ENCODE measurements around the gene MINDY4. TPM values are rescaled to one million over a fixed set of nuclear protein-coding genes. Genes with fewer than 3 reads are reported as not detected.
A peak's percentile ranks its signal among the peaks of the same experiment; 100 is the strongest.

Gene MINDY4
- total RNA-seq, 1 experiment from 2014 or later = 9.2 TPM

DNA sequence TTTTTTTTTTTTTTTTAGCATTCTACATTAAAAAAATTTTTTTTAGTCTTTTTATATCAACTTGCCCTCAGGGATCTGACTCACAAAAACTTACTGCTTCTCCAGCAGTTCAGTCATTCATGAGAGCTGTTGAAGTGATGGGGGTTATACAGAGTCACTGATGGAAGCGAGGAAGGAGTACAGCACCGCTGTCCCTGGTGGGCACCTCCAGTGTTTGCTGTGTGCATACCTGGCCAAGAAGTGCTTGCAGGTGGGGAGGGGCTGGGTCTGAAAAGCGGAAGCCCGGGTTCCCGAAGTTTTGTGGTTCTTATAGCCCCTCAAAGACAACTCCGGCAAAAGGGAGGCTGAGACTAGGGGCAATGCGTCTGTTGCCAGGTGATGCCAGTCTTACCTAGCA lies 46.2 kb downstream of the MINDY4 start:
- BruUV-seq (replicated peaks) = no TSS peak

DNA sequence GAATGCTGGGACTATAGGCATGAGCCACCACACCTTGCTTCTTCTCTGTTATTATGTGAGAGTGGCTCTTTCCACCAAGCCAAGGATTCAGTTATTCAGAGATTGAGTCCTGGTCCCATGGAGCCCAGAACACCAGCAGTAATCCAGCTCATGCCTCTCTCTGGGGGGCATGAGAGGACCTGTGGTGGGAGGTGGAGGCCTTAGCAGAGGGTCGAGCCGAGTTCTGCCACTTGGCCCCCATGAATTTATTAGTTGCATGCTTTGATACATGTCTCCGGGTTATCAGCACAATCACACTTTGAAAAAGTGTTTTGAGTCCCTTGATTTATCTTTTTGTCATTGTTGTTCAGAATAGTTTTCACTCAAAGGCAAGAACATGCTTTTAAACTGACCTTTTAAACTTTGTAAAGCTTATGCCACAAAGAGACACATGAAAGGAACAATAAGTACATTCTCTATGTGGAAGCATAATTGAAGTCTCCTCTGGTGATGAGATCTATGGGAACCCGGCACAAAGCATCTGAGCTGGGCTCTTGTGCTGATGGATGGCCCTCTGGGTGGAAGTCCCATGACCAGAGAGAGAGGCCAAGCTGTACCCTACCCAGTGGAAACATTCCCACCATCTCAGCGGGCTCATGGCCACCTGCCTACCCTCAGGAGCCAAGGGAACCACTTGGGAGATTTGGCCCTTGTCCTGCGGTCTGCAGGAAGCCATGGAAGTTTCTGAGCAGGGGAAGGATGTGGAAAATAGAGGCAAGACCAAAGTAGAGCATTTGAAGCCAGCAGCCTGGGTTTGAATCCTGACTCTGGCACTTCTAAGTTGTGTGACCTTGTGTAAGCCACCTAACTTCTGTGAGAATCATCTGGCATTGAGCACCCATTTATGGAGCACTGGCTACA lies 53.9 kb downstream of the MINDY4 start:
- no peak for DNase-seq (ENCODE audit: unreplicated experiment)
- TF ChIP-seq, protein P1, sequence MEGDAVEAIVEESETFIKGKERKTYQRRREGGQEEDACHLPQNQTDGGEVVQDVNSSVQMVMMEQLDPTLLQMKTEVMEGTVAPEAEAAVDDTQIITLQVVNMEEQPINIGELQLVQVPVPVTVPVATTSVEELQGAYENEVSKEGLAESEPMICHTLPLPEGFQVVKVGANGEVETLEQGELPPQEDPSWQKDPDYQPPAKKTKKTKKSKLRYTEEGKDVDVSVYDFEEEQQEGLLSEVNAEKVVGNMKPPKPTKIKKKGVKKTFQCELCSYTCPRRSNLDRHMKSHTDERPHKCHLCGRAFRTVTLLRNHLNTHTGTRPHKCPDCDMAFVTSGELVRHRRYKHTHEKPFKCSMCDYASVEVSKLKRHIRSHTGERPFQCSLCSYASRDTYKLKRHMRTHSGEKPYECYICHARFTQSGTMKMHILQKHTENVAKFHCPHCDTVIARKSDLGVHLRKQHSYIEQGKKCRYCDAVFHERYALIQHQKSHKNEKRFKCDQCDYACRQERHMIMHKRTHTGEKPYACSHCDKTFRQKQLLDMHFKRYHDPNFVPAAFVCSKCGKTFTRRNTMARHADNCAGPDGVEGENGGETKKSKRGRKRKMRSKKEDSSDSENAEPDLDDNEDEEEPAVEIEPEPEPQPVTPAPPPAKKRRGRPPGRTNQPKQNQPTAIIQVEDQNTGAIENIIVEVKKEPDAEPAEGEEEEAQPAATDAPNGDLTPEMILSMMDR (IDR thresholded peaks at IDR 0.05; ENCODE audit: unreplicated experiment) = no peak
- peaks cover 7% of the 10 kb centered on the region for H3K9me3 Mint-ChIP-seq (ENCODE audit: unreplicated experiment)
- H3K27ac Mint-ChIP-seq (ENCODE audit: low read depth, unreplicated experiment) = no peak overlapping the region
- POLR2A ChIA-PET = no interaction called here
- peaks cover 7% of the 10 kb centered on the region for H3K4me1 Mint-ChIP-seq (ENCODE audit: insufficient read depth, unreplicated experiment)
- H3K27me3 Mint-ChIP-seq (ENCODE audit: insufficient read depth, unreplicated experiment) = no peaks in the 10 kb centered on the region
- no TSS peak for BruUV-seq (replicated peaks)
- H3K36me3 Mint-ChIP-seq (ENCODE audit: insufficient read depth, unreplicated experiment) = peaks cover 10% of the 10 kb centered on the region
- CTCF ChIA-PET = interaction anchor here (0.6 to 1.5 kb wide), 4 partner anchors 20 to 158 kb away, joined by 3 to 4 read pairs (median 4); no protein-coding TSS in a partner anchor
- intact Hi-C loops (cut with micrococcal nuclease) = no loop called here
- no peak overlapping the region for H3K4me3 Mint-ChIP-seq (ENCODE audit: unreplicated experiment)

More for the DNA sequence above, 46.2 kb downstream of the MINDY4 start:
- TF ChIP-seq, protein P1 (IDR thresholded peaks at IDR 0.05; ENCODE audit: unreplicated experiment) = no peak
- ChIA-PET CTCF (interaction anchor here (0.6 to 1.3 kb wide), 5 partner anchors 16 to 938 kb away, joined by 3 to 4 read pairs (median 3); no protein-coding TSS in a partner anchor), POLR2A (interaction anchor here (0.6 kb wide), 1 partner anchor 1538 kb away, joined by 3 read pairs; no protein-coding TSS in a partner anchor)
- Mint-ChIP-seq H3K4me1 (ENCODE audit: insufficient read depth, unreplicated experiment) (peaks cover 7% of the 10 kb centered on the region), H3K9me3 (ENCODE audit: unreplicated experiment) (no peaks in the 10 kb centered on the region), H3K36me3 (ENCODE audit: insufficient read depth, unreplicated experiment) (no peaks in the 10 kb centered on the region), H3K27ac (ENCODE audit: low read depth, unreplicated experiment) (no peak overlapping the region), H3K27me3 (ENCODE audit: insufficient read depth, unreplicated experiment) (no peaks in the 10 kb centered on the region), H3K4me3 (ENCODE audit: unreplicated experiment) (no peak overlapping the region)
- intact Hi-C loops (cut with micrococcal nuclease) = no loop called here
- peak; percentile 34 for DNase-seq (ENCODE audit: unreplicated experiment)

DNA sequence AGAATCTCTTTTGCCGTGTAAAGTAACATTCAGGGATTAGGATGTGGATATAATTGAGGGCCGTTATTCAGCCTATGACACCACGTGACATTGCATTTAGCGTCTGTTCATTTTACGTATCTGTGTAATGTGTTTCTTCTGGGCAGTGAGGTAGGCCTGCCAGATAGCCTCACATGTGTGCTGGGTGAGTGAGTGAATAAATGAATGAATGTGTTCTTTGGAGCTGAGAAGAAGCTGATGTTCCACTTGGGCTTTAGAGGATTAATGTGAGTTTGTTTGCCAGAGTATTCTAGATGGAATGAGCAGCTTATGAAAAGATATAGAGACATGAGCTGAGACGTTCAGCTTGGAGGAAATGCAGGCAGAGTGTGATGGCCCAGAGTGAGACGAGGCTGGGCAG lies 55.0 kb downstream of the MINDY4 start:
- CTCF ChIA-PET = interaction anchor here (1.5 kb wide), 1 partner anchor 113 kb away, joined by 4 read pairs; no protein-coding TSS in a partner anchor
- TF ChIP-seq, protein P1 (IDR thresholded peaks at IDR 0.05; ENCODE audit: unreplicated experiment) = no peak
- H3K4me3 Mint-ChIP-seq (ENCODE audit: unreplicated experiment) = no peak overlapping the region

DNA sequence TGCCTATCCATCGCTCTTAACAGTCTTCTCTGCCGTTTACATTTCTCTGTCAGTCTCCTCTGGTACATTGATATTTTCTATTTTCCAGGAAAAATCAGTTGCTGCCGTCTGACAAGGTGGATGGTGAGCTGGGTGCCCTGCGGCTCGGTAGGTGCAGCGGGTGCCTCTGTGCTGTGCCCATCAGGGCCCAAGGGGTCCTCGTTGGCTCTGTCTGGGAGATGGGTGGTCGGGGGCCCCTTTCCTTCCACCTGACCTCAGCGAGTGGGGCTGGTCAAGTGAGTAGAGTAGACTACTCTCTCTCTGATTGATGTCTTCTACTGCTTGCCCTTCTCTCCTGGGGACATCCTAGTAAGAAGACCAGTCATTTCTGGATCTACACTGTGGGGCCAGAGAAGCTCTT lies 57.4 kb downstream of the MINDY4 start:
- ChIA-PET POLR2A (no interaction called here), CTCF (interaction anchor here (0.7 to 0.9 kb wide), 2 partner anchors 10 to 54 kb away, joined by 3 read pairs; no protein-coding TSS in a partner anchor)
- Mint-ChIP-seq H3K9me3 (ENCODE audit: unreplicated experiment) (peaks cover 17% of the 10 kb centered on the region), H3K4me1 (ENCODE audit: insufficient read depth, unreplicated experiment) (no peaks in the 10 kb centered on the region), H3K27me3 (ENCODE audit: insufficient read depth, unreplicated experiment) (no peaks in the 10 kb centered on the region), H3K4me3 (ENCODE audit: unreplicated experiment) (no peak overlapping the region), H3K36me3 (ENCODE audit: insufficient read depth, unreplicated experiment) (peaks cover 26% of the 10 kb centered on the region), H3K27ac (ENCODE audit: low read depth, unreplicated experiment) (no peak overlapping the region)
- no peak for DNase-seq (ENCODE audit: unreplicated experiment)
- intact Hi-C loops (cut with micrococcal nuclease) = no loop called here
- TF ChIP-seq, protein P1 (IDR thresholded peaks at IDR 0.05; ENCODE audit: unreplicated experiment) = no peak
- no TSS peak for BruUV-seq (replicated peaks)

More for the DNA sequence above, 55.0 kb downstream of the MINDY4 start:
- H3K27ac Mint-ChIP-seq (ENCODE audit: low read depth, unreplicated experiment) = no peak overlapping the region
- no peak for DNase-seq (ENCODE audit: unreplicated experiment)
- no TSS peak for BruUV-seq (replicated peaks)
- peaks cover 8% of the 10 kb centered on the region for H3K9me3 Mint-ChIP-seq (ENCODE audit: unreplicated experiment)
- intact Hi-C loops (cut with micrococcal nuclease) = no loop called here
- POLR2A ChIA-PET = no interaction called here
- no peaks in the 10 kb centered on the region for H3K27me3 Mint-ChIP-seq (ENCODE audit: insufficient read depth, unreplicated experiment)
- H3K36me3 Mint-ChIP-seq (ENCODE audit: insufficient read depth, unreplicated experiment) = peaks cover 10% of the 10 kb centered on the region
- H3K4me1 Mint-ChIP-seq (ENCODE audit: insufficient read depth, unreplicated experiment) = peaks cover 2% of the 10 kb centered on the region

All from MCF 10A (cell line).